A673 (cell line): ENCODE data around the gene PRR33. TPM values are rescaled to one million over a fixed set of nuclear protein-coding genes. Genes with fewer than 3 reads are reported as not detected.

ENCODE experiments used
- BruUV-seq: library from RNA; stranded (reverse); fragments of 400-500 nt; replicated peaks from 2 replicates; lab custom pipeline; 2021; lab: Mats Ljungman, UMichigan
- CTCF ChIA-PET: fragments of 300-600 bp; sonication (Branson Sonifier 250); formaldehyde crosslinking; loops from one replicate; lab custom pipeline; 2022; ENCODE audit warnings: antibody characterized with exemption; lab: Charles Lee
- POLR2A ChIA-PET: fragments of 300-600 bp; sonication (Branson Sonifier 250); formaldehyde crosslinking; loops from one replicate; lab custom pipeline; 2022; ENCODE audit warnings: antibody characterized with exemption; ENCODE audit not compliant: low non-redundant PET; lab: Charles Lee
- DNase-seq: peaks from one replicate; pipeline ENCODE4 v3.0.0-alpha.2; 2015; ENCODE audit warnings: low spot score
- H3K27ac ChIP-seq: fragments of 200-600 bp; sonication (generic); 2 replicates; pipeline ENCODE4 v1.5.1; 2016; ENCODE audit warnings: mixed run types, low read depth, mild to moderate bottlenecking, mixed read lengths, antibody characterized with exemption, low read length; ENCODE audit not compliant: poor library complexity, severe bottlenecking
- H3K27me3 ChIP-seq: fragments of 200-600 bp; sonication (generic); replicated peaks from 2 replicates; pipeline ENCODE4 v1.6.1; 2017; ENCODE audit warnings: mixed run types, low read depth, mild to moderate bottlenecking, mixed read lengths, antibody characterized with exemption, low read length; ENCODE audit not compliant: insufficient read depth, poor library complexity
- H3K36me3 ChIP-seq: fragments of 200-600 bp; sonication (generic); 2 replicates; pipeline ENCODE4 v1.6.1; 2016; ENCODE audit warnings: mixed run types, mild to moderate bottlenecking, mixed read lengths, antibody characterized with exemption, low read length; ENCODE audit not compliant: insufficient read depth, poor library complexity, severe bottlenecking
- H3K4me1 ChIP-seq: fragments of 200-600 bp; sonication (generic); 2 replicates; pipeline ENCODE4 v1.6.1; 2017; ENCODE audit warnings: mixed run types, mild to moderate bottlenecking, mixed read lengths, antibody characterized with exemption, low read length; ENCODE audit not compliant: insufficient read depth, poor library complexity, severe bottlenecking
- H3K4me3 ChIP-seq: fragments of 200-600 bp; sonication (generic); 2 replicates; pipeline ENCODE4 v1.5.1; 2016; ENCODE audit warnings: low read depth, mixed run types, mild to moderate bottlenecking, mixed read lengths, low read length; ENCODE audit not compliant: poor library complexity, severe bottlenecking
- H3K9me3 ChIP-seq: fragments of 200-600 bp; sonication (generic); 2 replicates; pipeline ENCODE4 v1.6.1; 2016; ENCODE audit warnings: mixed run types, low read depth, mild to moderate bottlenecking, mixed read lengths, antibody characterized with exemption, low read length; ENCODE audit not compliant: poor library complexity, severe bottlenecking
- EZH2 ChIP-seq: fragments of 200-600 bp; sonication (generic); IDR thresholded peaks from 2 replicates; pipeline ENCODE4 v1.6.1; 2017; ENCODE audit warnings: borderline replicate concordance, low read depth, mild to moderate bottlenecking, mixed read lengths, antibody characterized with exemption, low read length; ENCODE audit not compliant: poor library complexity, severe bottlenecking
- intact Hi-C: fragments of 100-400 bp; cut with micrococcal nuclease; formaldehyde crosslinking; loops from one replicate; pipeline ENCODE4 v1.10.0; 2022; ENCODE audit not compliant: unreplicated experiment
- total RNA-seq: library from RNA; stranded (reverse); gene quantifications from 2 replicates; pipeline ENCODE4 v1.2.3, GENCODE V29; 2021
- TF ChIP-seq, protein P1 (sequence below): fragments of 300-800, 200-600 bp; sonication (generic); conservative IDR thresholded peaks from 2 replicates; pipeline ENCODE4 v1.5.1; 2017; ENCODE audit warnings: low read depth, mild to moderate bottlenecking, antibody characterized with exemption, low read length, moderate library complexity, mixed read lengths

PRR33 gene
- total RNA-seq, 1 experiment from 2014 or later = not detected

DNA sequence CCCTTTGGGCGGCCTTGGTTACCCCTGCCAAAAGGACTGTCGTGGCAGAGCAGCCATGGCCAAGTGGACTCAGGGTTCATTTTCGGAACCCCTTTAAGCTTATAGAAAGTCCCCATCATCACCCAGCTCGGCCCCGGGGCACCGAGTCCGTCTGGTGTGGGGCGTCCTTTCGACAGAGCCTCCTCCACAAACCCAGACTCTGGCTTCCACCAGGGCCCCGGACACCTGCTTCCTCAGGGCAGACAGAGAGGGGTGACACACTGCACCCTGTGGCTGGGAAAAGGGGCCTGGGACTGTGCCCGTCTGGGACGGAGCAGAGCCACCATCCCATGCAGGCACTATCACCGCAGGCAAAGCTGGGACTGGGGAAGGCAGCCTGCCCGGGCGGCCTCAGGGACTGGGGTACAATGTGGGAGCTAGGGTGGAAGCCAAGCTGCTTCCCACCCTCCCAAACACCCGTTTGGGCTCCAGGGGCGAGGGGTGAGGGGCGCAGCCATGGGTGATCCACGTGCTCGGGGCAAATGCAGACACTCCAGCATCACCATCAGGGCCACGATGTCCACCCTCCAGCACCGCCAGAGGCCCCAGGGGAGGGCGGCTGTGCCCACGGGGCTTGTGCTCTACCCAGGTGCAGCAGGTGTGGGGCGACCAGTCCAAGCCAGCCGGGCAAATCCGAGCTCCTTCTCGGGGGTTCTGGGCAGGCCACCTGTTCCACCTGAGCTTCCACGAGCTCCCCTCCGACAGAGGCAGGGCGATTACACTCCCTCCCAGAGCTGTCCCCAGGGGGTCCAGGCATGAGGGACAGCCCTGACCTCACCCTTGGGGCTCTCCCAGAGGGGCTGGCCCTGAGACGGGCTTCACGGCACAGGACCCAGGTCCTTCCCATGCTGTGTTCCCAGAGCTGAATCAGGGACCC lies 43.7 kb upstream of the PRR33 start:
- no TSS peak for BruUV-seq
- ChIA-PET POLR2A (no interaction called here), CTCF (no interaction called here)
- Histone ChIP-seq H3K36me3 (no peaks in the 10 kb centered on the region), H3K27me3 (no peaks in the 10 kb centered on the region), H3K4me1 (no peaks in the 10 kb centered on the region), H3K27ac (no peak overlapping the region), H3K9me3 (no peaks in the 10 kb centered on the region), H3K4me3 (no peak overlapping the region)
- no peak for DNase-seq
- intact Hi-C loops = no loop called here
- no peak for TF ChIP-seq EZH2
- TF ChIP-seq, protein P1, sequence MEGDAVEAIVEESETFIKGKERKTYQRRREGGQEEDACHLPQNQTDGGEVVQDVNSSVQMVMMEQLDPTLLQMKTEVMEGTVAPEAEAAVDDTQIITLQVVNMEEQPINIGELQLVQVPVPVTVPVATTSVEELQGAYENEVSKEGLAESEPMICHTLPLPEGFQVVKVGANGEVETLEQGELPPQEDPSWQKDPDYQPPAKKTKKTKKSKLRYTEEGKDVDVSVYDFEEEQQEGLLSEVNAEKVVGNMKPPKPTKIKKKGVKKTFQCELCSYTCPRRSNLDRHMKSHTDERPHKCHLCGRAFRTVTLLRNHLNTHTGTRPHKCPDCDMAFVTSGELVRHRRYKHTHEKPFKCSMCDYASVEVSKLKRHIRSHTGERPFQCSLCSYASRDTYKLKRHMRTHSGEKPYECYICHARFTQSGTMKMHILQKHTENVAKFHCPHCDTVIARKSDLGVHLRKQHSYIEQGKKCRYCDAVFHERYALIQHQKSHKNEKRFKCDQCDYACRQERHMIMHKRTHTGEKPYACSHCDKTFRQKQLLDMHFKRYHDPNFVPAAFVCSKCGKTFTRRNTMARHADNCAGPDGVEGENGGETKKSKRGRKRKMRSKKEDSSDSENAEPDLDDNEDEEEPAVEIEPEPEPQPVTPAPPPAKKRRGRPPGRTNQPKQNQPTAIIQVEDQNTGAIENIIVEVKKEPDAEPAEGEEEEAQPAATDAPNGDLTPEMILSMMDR = no peak

DNA sequence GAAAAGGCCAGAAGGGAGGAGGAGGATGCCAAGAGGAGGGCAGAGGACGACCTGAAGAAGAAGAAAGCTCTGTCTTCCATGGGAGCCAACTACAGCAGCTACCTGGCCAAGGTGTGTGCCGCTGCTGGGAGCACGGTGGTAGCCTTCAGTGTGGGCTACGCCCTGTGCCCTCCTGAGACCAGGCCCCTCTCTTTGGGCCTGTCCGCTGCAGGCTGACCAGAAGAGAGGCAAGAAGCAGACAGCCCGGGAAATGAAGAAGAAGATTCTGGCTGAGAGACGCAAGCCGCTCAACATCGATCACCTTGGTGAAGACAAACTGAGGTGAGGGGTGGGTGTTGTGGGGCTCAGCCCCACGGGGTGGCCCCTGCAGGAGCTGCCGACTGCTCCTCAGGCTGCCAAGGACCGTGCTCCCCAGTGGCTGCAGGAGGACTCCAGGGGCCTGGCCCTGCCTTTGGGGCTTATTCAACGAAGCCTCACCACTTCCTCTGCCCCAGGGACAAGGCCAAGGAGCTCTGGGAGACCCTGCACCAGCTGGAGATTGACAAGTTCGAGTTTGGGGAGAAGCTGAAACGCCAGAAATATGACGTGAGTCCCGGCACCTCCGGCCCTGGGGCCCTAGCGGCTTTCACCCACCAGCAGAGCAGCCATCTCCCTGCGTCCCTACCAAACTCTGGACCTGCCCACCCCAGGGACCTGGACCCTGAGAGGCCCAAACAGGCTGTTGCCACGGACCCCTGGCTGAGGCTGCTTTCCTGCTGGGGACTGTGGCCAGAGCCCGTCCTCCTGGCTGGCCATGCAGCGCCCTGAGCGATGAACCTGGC lies 42.9 kb upstream of the PRR33 start:
- ChIA-PET CTCF (no interaction called here), POLR2A (no interaction called here)
- no peaks in the 10 kb centered on the region for H3K4me1 ChIP-seq
- no peak overlapping the region for H3K4me3 ChIP-seq
- H3K36me3 ChIP-seq = no peaks in the 10 kb centered on the region
- no peak overlapping the region for H3K27ac ChIP-seq
- BruUV-seq = no TSS peak
- H3K9me3 ChIP-seq = no peaks in the 10 kb centered on the region
- intact Hi-C loops = no loop called here
- no peak for TF ChIP-seq EZH2
- TF ChIP-seq, protein P1 = no peak
- no peak for DNase-seq
- no peaks in the 10 kb centered on the region for H3K27me3 ChIP-seq

DNA sequence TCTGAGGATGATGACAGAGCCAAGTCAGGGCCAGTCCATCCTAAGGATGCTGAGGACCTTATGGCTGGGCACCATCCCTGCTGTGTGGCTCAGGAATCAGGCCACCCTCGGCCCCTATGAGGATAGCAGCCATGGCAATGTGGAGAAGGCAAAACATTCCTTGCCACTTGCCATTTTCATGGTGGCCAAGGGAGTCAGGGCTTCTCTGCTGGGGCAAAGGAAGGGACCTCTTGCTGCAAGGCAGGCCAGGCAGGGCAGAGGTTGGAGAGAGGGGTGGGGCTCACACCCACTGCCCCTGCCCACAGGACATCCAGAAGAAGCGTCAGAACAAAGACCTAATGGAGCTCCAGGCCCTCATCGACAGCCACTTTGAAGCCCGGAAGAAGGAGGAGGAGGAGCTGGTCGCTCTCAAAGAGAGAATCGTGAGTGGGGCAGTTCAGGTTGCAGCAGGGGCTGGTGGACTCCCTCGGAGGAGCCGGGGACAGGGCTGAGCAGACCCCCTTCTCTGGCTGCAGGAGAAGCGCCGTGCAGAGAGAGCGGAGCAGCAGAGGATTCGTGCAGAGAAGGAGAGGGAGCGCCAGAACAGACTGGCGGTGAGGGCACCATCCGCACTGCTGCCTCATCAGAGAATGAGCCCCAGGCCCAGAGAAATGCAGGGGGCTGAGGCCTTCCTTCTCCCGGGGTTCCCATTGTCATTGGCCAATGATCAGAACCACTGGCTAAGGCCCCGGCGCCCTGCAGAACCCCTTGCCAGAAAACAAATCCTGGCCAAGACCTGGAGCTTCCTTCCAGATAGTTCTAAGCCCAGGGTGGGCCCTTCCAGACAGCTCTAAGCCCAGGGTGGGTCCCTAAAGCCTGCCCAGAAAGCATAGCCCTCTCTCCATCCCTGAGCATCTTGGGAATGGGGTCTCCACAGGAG lies 42.0 kb upstream of the PRR33 start:
- Histone ChIP-seq H3K27ac (no peak overlapping the region), H3K4me1 (no peaks in the 10 kb centered on the region), H3K27me3 (no peaks in the 10 kb centered on the region), H3K36me3 (no peaks in the 10 kb centered on the region), H3K9me3 (no peaks in the 10 kb centered on the region), H3K4me3 (no peak overlapping the region)
- DNase-seq = no peak
- CTCF ChIA-PET = no interaction called here
- TF ChIP-seq, protein P1 = no peak
- TF ChIP-seq EZH2 = no peak
- POLR2A ChIA-PET = no interaction called here
- intact Hi-C loops = no loop called here
- BruUV-seq = no TSS peak
